ENCODE data around the gene DBNDD1.
"Not testable (repeated sequence)": the region's sequence is repeated elsewhere in the genome, so short reads cannot be mapped to it uniquely, and the experiment has no call there.

The DBNDD1 gene

GRCh38 chr16:90008708-90009145 is 10.5 kb downstream of the DBNDD1 start:
- TF ChIP-seq, protein P1, sequence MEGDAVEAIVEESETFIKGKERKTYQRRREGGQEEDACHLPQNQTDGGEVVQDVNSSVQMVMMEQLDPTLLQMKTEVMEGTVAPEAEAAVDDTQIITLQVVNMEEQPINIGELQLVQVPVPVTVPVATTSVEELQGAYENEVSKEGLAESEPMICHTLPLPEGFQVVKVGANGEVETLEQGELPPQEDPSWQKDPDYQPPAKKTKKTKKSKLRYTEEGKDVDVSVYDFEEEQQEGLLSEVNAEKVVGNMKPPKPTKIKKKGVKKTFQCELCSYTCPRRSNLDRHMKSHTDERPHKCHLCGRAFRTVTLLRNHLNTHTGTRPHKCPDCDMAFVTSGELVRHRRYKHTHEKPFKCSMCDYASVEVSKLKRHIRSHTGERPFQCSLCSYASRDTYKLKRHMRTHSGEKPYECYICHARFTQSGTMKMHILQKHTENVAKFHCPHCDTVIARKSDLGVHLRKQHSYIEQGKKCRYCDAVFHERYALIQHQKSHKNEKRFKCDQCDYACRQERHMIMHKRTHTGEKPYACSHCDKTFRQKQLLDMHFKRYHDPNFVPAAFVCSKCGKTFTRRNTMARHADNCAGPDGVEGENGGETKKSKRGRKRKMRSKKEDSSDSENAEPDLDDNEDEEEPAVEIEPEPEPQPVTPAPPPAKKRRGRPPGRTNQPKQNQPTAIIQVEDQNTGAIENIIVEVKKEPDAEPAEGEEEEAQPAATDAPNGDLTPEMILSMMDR (conservative IDR thresholded peaks at IDR 0.05): no peak
- no peak overlapping the region for H3K27ac ChIP-seq

- not testable (repeated sequence) for H3K27ac ChIP-seq
Measured at GRCh38 chr16:90007635-90008234, 11.5 kb downstream of the DBNDD1 start.

- TF ChIP-seq, protein P1 (conservative IDR thresholded peaks at IDR 0.05): no peak
- no peak overlapping the region for H3K27ac ChIP-seq
Measured at GRCh38 chr16:90007015-90007414, 12.2 kb downstream of the DBNDD1 start.

GRCh38 chr16:90005956-90006663 is 13.1 kb downstream of the DBNDD1 start:
- TF ChIP-seq, protein P1 (conservative IDR thresholded peaks at IDR 0.05): no peak
- no peak overlapping the region for H3K27ac ChIP-seq

DNA sequence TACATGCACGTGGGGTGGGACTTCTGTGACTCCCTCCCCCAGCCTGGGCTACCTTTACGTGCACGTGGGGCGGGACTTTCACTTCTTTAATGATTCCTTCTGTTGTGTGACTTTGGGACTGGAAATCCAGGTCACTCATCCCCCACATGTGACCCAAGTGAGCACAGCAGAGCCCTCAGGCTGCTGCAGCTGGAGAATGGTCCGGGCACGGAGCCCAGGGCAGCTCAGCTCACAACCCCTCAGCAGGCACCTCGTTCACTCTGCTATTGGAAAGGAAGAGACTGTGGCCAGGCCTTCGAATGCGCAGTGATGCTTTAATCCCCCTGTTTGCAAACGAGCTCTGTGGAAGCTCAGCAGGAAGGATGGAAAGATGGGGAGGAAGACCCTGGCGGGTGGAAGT is 14.7 kb downstream of the DBNDD1 start:
- TF ChIP-seq, protein P1 (conservative IDR thresholded peaks at IDR 0.05): no peak
- H3K27ac ChIP-seq: peak overlapping the region; percentile 43; the same call in 1 of the 2 replicates

- TF ChIP-seq, protein P1 (conservative IDR thresholded peaks at IDR 0.05): no peak
Measured at GRCh38 chr16:90002759-90003158, 16.5 kb downstream of the DBNDD1 start.

GRCh38 chr16:90001761-90002503 is 17.3 kb downstream of the DBNDD1 start:
- TF ChIP-seq, protein P1 (conservative IDR thresholded peaks at IDR 0.05): no peak
- H3K27ac ChIP-seq: no peak overlapping the region

More at GRCh38 chr16:90002759-90003158, 16.5 kb downstream of the DBNDD1 start:
- no peak overlapping the region for H3K27ac ChIP-seq
